GM21381 (cell line): ENCODE results near the gene FAM53B.

Experiments used
- ATAC-seq: cut with Tn5 transposase; IDR thresholded peaks from one replicate; pipeline ENCODE4 v1.9.1; 2021; ENCODE audit warnings: mild to moderate bottlenecking, moderate library complexity; ENCODE audit not compliant: unreplicated experiment

FAM53B gene

DNA sequence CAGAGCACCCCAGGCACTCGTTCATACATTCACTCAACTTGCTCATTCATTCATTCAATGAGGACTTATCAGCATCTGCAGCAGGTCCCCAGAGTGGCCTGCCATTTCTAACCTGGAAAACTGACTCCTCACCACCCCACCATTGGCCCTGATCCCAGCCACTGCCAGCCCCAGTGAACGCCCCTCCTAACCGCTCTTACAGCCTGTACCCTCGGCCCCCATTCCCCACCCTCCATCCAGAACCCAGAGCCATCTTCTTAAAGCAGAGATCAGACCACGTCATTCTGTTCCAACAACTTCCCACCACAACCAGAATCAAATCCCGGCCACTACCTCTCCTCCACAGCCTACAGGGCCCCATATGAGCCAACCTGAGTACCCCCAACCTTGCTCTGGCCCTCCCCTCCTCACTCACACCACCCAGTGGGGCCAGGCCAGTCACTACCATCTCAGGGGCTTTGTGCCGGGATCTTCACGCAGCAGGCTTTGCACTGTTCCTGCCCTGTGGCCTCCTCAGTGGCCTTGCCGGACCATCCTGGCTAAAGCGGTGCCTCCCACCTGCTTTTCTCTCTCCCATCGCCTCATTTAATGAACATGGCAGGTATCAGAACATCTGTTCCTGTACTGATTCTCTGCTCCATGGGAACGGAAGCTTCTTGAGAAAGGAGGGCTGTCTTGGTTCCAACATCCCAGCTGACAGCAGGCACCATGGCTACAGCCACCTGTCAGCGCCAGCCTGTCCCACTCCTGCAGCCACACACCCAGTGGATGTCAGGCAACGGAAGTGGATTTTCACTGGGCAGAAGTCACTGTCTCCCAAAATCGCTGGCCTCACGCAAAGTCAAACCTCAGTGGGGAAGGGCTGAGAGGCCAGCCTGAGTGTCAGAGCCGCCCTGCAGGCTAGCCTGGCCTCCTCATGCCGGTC is 45.4 kb downstream of the FAM53B start:
- ATAC-seq: no peak

DNA sequence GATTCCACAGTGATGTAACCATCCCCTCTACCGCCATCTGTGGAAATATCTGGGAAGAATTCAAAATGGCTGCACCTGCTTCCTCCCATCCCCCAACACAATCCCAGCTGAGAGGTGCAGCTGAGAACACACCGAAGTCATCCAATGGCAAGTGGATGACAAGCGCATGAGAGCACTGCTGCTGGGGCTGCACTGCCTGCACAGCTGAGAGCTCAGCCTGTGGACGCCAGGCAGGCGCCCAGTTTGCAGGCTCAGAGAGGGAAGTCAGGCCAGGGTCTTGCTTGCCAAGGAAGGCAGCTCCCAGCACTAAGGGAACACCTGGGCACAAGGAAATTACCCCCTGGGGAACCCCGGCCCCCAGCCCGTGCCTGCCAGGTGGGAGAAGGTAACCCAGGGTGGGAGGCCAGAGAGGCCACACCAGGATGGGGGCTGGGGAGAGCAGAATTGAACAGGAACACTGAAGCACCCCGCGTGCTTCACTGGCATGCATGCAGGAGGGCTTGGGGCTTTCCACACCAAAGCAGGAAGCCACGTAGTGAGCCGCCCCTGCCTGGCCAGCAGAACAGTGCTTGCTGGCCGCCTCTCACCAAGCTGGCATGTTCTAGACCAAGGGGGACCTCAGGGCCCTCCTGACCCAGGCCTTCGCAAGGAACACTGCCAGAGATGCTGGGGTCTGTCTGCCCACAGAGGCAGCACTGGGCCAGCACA is 46.2 kb downstream of the FAM53B start:
- no peak for ATAC-seq

DNA sequence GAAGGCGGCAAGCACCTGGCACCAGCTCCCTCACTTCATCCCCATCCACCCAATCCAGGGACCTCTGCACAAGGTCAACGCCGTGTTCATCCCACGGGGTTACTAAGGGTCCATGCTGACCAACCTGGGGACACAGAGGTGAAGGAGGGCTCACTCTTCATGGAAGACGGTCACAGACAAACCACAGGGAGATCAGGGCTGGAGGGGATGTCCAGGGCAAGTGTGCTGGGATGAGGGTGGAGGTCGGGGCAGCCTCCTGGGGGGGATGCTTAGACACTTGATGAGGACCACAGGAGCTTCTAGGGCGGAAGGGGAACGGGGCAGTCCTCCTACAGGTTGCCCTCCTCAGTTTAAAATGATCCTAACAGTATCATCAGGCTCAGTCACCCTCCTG is 46.7 kb downstream of the FAM53B start:
- ATAC-seq: no peak

DNA sequence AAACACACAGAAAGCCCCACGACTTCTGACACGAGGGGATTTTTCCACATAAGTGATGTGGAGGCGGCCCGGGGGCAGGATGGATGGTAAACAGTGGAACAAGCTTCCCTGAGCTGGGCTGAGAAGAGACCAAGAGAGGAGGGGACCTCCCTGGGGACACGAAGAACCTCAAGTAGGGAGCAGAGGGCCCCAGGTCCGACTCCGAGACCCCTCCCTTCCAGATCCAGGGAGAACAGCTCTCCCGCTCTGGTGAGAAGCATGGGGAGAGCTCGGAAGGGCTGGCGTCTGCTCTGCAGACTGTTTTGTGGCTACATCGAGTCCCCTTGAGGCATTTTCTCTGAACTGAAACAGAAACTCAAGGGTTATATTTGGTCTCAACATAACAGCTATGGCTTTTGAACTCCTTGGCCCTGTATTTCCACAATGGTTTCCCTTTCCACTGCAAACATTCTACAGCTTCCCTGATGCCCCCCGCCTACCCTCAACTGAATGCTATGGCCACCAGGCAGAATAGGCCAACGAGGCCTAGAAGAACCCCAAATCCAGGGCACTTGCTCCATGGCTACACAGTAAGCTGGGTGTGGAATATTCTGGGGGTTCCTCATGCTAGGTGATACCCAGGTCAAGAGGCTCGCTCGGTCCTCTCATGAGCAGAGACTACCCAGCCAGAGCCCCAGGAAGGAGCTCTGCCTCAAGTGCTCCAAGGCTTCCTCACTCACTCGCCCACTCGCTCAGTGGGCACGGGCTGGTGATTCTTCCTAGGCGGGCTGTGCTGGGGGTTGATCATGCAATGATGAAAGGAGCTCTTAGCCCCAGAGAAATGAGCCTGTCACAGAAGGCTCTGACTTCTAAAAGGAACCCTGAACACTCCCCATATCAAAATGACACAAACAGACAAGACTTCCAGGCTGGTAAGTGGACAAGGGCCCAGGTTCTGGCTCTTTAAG is 47.5 kb downstream of the FAM53B start:
- ATAC-seq: peak; percentile 79

DNA sequence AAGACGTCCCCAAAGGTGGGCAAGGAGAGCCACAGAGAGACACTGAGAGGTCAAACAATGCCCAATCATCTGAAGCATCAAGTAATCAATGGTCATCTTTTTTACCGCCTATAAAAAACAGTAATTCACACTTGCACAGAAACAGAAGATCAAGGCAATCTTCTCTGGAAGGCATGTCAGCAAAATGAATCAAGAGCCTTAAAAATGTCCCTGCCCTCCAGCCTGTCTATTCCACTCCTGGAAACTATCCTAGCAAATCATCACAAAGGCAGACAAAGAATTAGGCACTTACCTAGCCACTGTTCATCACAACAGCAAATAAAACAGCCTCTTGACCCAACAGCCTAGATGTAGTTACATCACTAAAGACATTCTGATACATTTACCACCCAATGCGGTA is 48.9 kb downstream of the FAM53B start:
- ATAC-seq: no peak

DNA sequence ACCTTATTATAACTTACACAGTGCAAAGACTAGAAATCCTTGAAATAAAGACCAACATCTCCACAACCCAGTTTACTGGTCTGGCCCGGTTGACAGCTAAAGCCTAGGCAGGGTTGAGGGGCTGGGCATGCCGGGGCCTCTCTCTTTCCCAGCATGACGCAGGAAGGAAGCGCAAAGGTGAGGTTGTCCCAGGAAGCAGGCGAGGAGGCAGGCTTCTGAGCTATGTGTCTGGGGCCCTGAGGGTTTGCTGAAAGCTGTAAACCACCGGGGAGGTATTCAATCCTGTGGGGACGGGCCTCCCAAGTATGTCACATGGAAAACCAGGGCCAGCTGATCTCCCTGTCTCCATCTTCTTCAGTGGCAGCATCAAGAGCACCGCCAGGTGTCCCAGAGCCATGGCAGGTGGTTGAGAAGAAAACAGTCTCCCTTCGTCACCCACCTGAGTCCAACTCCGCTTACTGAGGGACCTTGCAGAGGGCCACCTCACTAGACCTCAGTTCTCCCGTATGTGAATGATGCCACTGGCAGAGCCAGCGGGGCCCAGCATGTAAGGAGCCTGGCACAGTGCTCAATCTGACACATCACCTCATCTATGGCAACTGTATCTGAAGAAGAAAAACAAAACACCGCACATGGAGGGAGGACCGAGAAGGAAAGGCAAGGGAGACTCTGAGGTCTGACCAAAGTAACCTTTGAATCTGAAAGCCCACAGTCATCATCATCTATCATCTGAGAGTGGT is 49.5 kb downstream of the FAM53B start:
- no peak for ATAC-seq

DNA sequence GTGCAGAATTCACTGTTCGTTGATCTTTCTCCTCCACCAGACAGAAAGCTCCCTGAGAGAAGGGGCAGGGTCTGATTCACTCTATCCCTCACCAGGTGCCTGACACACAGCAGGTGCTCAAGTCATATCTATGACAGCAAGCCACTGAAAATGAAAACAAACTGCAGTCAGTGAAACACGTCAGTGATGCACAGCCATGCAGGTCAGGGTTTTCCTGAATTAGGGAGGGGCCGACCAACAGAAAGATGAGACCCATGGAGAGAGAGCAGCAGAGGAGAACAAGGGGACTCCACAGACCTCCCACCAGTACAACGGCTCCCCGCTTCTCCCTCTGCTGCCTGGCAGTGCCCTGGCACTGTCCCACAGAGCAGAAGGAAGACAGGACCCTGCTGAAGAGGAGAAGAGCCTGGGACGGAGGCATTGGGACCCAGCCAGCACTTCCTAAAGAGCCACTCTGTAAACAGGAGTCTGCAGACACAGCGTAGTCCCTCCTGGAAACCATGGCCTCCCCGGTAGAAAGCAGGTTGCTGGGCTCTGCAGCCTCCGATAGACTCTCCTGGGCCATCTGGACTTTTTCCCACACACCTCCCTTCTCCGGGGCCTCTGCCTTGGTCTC is 50.3 kb downstream of the FAM53B start:
- no peak for ATAC-seq

DNA sequence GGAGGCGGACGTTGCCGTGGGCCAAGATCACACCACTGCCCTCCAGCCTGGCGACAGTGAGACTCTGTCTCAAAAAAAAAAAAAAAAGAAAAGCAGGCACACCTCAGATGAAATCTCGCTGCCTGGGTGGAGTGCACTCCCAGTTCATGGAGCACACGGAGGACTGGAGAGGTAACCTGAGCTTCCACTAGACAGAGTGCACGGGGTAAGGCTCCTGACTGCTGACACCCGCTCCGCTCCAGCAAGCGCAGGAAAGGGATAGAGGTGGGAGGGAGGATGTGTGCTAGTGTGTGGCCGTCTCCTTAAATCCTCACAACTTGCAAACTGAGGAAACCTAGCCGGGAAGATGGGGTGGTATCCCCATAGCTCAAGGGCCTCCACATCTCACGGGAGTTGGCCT is 50.8 kb downstream of the FAM53B start:
- ATAC-seq: no peak

DNA sequence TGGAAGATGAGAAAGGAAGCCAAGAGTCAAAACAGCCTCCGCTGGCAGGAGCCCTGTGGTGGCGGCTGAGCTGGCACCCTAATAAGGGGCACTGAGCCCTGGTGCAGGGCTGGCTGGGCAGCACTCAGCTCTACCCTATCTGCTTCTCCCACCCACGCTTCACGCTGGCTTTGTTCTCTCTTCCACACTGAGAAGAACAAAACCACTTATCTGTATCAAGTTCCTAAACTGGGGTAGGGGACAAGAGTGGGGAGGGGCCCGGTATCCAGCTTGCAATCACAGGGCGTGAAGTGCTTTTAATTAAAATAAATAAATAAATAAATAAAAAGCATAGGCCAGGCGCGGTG is 52.1 kb downstream of the FAM53B start:
- ATAC-seq: no peak

DNA sequence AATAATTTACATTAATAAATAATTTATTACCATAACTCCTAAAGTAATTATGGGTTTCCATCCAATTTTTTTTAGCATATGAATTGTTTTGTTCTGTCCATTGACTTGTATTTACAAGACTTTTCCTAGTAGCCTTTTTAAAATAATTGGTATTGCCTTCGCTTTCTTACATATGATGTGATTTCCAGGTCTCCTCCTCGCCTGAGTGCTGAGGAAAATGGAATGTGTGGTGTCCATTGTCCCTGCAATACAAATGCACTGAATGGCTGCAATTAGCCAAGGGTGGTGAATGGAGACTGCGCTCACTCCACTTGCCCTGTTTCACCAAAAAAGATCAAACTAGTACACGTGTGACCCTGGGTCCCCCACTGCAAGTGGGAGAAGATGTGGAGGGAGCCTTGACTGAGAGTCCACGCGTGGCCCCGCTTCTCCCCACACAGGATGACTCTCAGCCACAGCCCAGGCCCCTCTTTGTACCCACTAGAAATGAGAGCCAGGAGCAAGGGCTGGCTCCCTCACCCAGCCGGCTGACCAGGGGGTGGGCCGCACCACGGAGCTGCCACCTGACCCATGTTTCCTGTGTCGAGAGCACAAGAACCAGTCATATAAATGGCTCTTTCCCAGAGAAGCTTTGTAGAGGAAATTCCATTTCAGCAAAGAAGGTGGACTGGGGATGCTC is 52.6 kb downstream of the FAM53B start:
- ATAC-seq: no peak

DNA sequence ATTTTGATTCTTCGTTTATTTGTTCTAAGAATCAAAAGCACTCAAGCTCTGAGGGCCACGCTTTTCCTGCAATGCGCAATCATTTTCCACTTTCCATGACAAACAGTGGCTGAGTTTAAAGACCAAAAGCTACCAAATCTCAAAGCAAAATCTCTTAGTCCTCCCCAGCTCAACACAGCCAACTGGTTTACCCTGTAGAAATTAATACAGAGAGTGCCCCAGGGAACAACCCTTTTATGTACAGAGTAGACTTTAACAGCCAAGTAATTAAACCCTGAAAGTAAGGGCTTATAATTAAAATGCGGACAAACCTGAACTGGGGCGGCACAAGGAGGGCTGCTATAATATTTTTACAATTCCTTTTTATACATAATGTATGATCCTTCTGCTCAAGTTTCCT is 53.2 kb downstream of the FAM53B start:
- ATAC-seq: no peak

DNA sequence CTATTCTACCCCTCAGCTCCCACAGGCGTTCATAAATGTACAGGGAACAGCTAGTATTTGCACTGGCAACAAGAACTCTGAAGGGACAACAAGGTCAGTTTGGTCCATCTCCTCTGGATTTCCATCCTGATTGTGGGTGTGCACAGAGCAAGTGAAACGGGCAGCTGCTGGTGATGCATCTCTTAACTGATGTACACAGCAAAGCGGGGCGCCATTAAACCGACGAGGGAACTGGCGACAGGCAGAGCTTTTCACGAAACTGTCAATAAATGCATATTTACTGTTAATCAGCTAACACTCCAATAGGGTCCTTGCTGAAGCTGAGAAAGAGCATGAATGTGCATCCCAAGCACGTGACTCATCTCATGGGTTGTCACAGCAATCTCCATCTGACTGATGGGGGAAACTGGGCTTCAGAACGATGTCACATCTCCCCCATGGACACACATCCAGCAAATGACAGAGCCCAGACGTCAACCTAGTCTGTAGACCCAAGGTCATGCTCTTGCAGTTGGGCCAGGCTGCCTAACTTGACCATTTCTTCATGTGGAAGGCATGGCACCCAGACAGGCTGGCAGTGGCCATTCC is 54.2 kb downstream of the FAM53B start:
- no peak for ATAC-seq

DNA sequence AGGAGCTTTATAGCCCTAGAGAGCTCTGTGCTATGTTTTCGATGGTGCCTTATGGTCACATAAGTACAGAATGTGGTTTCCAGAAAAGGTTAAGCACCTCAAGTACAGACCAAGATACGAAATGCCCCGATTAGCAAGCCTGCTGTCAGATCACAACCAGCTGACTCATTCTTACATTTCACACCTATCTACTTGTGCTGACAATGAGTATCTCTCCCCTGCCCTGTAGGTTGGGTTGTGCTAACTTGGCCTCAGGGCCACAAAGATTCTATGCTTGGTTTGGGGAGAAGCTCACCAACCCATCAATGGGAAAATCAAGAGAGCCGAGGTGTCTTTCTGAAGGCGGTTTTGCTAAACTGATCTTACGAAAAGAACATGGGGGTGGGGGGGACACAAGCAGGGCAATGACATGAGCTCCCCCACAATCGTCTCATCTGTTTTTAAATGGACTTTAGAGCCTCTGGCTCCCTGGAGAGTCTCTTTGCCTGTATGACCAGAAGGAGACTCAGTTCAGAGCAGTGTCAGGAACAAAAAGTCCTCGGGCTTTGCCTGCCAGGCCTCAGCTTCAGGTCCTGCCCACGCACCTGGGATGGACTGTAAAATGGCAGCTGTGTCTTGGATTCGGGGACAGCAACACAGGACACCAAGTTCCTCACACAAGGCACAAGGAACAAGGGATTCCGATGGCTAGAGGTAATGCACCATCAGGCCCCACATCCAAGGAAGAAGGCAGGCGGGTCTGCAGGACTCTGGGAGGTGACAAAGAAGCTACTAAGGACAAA is 55.1 kb downstream of the FAM53B start:
- ATAC-seq: peak; percentile 97

DNA sequence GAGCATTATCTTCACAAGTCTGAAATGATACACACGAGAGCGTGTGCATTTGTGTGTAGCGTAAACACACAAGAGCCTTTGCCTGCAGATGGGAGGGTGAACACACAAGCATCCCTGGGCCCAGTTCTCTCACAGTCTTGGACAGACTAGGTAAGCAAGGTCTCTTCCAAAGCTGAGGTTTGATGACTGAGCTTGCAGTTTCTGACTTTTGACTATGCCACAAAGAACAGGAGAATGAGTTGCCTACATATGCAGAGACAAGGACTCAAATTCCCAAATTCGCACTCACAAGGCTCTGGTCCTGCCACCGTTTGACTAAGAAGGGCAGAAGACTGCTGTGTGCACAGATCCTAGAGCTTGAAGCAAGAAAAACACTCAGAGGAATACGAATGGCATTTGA is 55.8 kb downstream of the FAM53B start:
- ATAC-seq: peak; percentile 6

DNA sequence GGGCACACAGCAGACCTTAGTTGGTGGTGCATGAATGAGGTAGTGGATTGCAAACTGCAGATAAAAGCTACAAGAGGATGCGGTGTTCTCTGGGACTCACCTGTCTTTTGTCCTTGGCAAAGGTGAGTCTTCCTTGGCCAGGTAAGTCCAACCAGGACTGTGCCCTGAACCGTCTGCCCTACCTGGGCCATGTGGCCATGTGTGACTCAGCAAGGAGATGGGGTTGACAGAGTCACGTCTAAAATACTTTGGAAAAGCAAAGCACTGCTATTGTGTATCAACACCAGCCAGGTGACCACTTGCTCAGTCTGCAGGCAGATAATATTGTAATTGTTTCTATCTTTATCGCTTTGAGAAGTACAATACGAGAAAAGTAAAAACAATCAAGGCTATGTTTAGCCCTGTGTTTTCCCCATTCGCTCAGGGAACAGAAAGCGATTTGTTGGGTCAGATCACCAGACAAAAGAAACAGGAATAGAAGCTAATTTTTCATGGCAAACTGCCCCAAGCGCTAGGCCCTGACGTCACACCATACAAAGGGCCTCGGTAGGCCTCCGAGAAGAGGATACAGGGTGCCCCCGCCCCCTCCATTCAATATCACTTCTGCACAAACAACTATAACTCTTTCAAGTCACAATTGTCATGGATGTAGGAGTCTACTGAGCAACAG is 57.3 kb downstream of the FAM53B start:
- ATAC-seq: no peak

DNA sequence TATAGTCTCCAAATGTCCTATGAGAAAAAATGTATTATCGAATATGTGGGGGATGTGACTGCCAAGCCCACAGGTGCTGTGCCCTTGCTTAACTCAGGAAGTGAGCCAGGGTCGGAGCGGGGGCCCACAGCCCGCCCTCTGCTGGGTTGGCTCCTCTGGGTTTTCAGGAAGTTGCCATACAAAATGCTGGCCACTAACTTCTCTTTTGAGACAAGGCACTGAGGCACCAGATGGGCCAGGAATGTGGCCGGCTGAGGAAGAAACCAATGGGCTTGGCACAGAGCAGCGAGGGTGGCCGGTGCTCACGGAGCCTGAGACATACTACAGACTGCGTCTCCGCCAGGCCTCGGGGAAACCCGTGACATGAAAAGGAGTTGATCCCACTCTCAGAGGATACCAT is 58.9 kb downstream of the FAM53B start:
- no peak for ATAC-seq

DNA sequence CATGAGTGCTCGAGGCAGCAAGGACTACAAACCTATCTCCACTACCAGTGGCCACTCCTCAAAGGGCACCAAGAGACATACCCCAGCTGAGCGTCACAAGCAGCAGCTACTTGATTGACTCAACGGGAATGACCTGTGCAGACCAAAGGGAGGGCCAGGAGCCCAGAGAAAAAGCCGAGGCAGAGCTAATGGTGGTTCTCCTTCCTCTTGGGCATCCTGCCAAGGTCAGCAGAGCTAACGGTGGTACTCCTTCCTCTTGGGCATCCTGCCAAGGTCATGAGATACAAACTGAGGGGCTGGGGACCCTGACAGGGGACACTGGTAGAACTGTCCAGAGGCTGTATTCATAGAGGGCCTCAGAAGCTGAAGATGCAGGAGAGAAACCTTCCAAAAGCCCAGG is 60.4 kb downstream of the FAM53B start:
- ATAC-seq: no peak
